Duodenal mucosa (tissue), 2 donors: Measurements from ENCODE around the gene OSBPL9.
"Not testable (repeated sequence)": the region's sequence is repeated elsewhere in the genome, so short reads cannot be mapped to it uniquely, and the experiment has no call there.

Experiments
- H3K27ac ChIP-seq: one replicate; pipeline ENCODE4 v1.7.0; 2013; ENCODE audit warnings: low read depth, low read length
- H3K27me3 ChIP-seq, 2 donors: one replicate each; pipeline ENCODE4 v1.7.0; 2013; ENCODE audit warnings: low read length in 2 of 2, control low read depth in 1 of 2; ENCODE audit not compliant: insufficient read depth in 2 of 2, control insufficient read depth in 1 of 2
- H3K36me3 ChIP-seq, 2 donors: one replicate each; pipeline ENCODE4 v1.7.0; 2013; ENCODE audit warnings: low read length in 2 of 2, control low read depth in 1 of 2; ENCODE audit not compliant: insufficient read depth in 2 of 2, control insufficient read depth in 1 of 2
- H3K4me1 ChIP-seq, 2 donors: one replicate each; pipeline ENCODE4 v1.7.0; 2013; ENCODE audit warnings: low read length in 2 of 2, control low read depth in 1 of 2; ENCODE audit not compliant: insufficient read depth in 2 of 2, control insufficient read depth in 1 of 2
- H3K4me3 ChIP-seq, 2 donors: one replicate each; pipeline ENCODE4 v1.7.0; 2013; ENCODE audit warnings: low read length in 2 of 2, low read depth in 1 of 2
- H3K9ac ChIP-seq, 2 donors: one replicate each; pipeline ENCODE4 v1.7.0; 2013; ENCODE audit warnings: low read length in 2 of 2, low read depth in 1 of 2
- H3K9me3 ChIP-seq, 2 donors: one replicate each; pipeline ENCODE4 v1.7.0; 2013; ENCODE audit warnings: low read length in 2 of 2, control low read depth in 1 of 2; ENCODE audit not compliant: control insufficient read depth in 1 of 2

Gene OSBPL9

DNA sequence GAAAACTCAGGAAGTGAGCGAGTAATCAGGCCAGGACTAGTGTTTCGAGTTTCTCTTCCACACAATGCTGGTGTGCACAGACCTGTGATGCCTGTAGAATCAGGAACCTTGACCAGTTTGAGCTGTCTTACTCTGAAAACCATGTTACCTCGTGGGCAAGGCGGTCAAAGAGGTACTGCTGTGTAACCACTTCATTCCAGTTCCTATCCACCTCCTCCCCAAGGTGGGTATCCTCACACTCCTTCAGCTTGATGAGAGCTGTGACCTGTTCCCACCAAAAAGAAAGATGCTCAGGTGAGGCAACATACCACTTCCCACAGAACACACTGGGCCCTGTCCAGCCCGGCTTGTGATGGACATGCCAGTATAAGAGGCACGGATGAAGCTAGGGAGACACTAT is 173.5 kb downstream of the OSBPL9 start:
- Histone ChIP-seq H3K27ac (no peak overlapping the region), H3K36me3 (peaks cover 50 to 95% of the 10 kb centered on the region in 2 donors)

DNA sequence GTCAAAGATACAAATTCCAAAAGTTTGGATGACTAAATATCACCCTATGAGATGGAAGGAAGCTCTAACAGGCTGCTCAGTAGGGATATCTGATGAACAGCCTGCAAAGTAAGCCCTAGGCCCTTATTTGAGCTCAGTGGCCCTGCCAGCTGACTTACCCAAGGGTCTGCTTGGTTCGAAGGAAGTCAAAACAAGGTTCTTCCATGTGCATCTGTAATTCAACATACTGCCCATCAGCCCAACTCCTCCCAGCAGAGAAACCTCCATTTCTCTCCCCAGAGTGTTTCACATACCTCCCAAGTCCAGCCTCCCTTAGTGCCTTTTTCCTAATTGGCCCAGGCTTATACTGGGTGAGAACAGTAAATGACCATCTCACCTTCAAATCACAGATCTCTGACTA is 175.0 kb downstream of the OSBPL9 start:
- no peaks in the 10 kb centered on the region for H3K9me3 ChIP-seq
- peaks cover 44 to 85% of the 10 kb centered on the region in 2 donors for H3K36me3 ChIP-seq
- H3K27me3 ChIP-seq, result no peaks in the 10 kb centered on the region
- no peak overlapping the region for H3K4me3 ChIP-seq
- H3K9ac ChIP-seq, result no peak overlapping the region
- H3K4me1 ChIP-seq, result no peaks in the 10 kb centered on the region
- no peak overlapping the region for H3K27ac ChIP-seq

More for the DNA sequence above, 173.5 kb downstream of the OSBPL9 start:
- no peaks in the 10 kb centered on the region for H3K4me1 ChIP-seq
- no peak overlapping the region for H3K4me3 ChIP-seq
- no peak overlapping the region for H3K9ac ChIP-seq
- H3K27me3 ChIP-seq, result no peaks in the 10 kb centered on the region
- H3K9me3 ChIP-seq, result no peaks in the 10 kb centered on the region

GRCh38 chr1:51792864-51793263 is 176.0 kb downstream of the OSBPL9 start:
- no peak overlapping the region for H3K27ac ChIP-seq
- no peaks in the 10 kb centered on the region for H3K9me3 ChIP-seq
- H3K4me1 ChIP-seq, result no peaks in the 10 kb centered on the region
- H3K4me3 ChIP-seq, result no peak overlapping the region
- no peaks in the 10 kb centered on the region for H3K27me3 ChIP-seq
- H3K36me3 ChIP-seq, result peaks cover 43 to 85% of the 10 kb centered on the region in 2 donors
- H3K9ac ChIP-seq, result no peak overlapping the region

DNA sequence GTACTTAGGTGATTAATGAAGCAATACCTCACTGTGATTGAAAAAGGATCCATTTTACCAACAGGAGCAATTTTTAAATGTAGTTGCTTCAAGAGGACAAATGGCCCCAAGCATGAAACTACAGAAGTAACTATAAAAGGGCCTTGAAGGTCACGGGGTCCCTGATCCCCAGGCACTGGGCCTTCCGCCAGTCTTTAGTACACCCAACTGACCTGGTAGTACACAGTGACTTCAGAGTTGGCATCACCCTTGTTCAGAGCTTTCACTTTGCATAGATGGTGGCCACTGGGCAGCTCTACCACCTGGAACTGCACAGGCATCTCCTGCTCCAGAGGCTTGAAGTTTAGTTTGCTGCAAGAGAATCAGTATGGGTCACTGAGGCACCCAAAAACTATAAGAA is 177.4 kb downstream of the OSBPL9 start:
- Histone ChIP-seq H3K27ac (no peak overlapping the region), H3K9me3 (no peaks in the 10 kb centered on the region), H3K9ac (no peak overlapping the region), H3K36me3 (peaks cover 38 to 78% of the 10 kb centered on the region in 2 donors), H3K27me3 (no peaks in the 10 kb centered on the region), H3K4me3 (no peak overlapping the region), H3K4me1 (no peaks in the 10 kb centered on the region)

GRCh38 chr1:51794868-51795267 is 178.0 kb downstream of the OSBPL9 start:
- Histone ChIP-seq H3K4me1 (no peaks in the 10 kb centered on the region), H3K9ac (no peak overlapping the region), H3K4me3 (no peak overlapping the region), H3K36me3 (peaks cover 32 to 78% of the 10 kb centered on the region in 2 donors), H3K9me3 (no peaks in the 10 kb centered on the region), H3K27me3 (no peaks in the 10 kb centered on the region), H3K27ac (no peak overlapping the region)

DNA sequence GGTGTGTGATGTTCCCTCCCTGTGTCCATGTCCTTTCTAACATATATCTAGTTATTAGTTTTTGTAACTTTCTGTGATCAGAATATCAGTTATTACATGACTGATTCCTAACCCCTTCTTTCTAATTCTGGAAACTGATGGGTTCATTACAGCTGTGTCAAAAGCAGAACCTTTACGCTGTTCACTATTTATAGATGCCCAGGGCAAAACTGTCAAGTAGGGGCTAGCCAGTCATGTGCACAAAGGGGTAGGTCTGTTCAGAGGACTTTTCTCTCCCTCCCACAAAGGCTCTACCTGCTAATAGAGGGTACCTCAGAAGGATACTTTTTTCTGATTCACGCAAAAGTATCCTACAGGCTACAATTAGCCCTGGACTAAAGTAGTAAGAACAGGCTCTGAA is 182.5 kb downstream of the OSBPL9 start:
- Histone ChIP-seq H3K9me3 (no peaks in the 10 kb centered on the region), H3K36me3 (peaks cover 12 to 64% of the 10 kb centered on the region in 2 donors), H3K4me3 (no peak overlapping the region), H3K27ac (no peak overlapping the region), H3K27me3 (no peaks in the 10 kb centered on the region), H3K4me1 (no peaks in the 10 kb centered on the region), H3K9ac (no peak overlapping the region)

GRCh38 chr1:51814513-51814912 is 197.6 kb downstream of the OSBPL9 start:
- no peaks in the 10 kb centered on the region for H3K27me3 ChIP-seq
- no peaks in the 10 kb centered on the region for H3K4me1 ChIP-seq
- H3K27ac ChIP-seq, result no peak overlapping the region
- peaks cover 18 to 56% of the 10 kb centered on the region in 2 donors for H3K36me3 ChIP-seq
- no peaks in the 10 kb centered on the region for H3K9me3 ChIP-seq
- H3K9ac ChIP-seq, result no peak overlapping the region
- no peak overlapping the region for H3K4me3 ChIP-seq

DNA sequence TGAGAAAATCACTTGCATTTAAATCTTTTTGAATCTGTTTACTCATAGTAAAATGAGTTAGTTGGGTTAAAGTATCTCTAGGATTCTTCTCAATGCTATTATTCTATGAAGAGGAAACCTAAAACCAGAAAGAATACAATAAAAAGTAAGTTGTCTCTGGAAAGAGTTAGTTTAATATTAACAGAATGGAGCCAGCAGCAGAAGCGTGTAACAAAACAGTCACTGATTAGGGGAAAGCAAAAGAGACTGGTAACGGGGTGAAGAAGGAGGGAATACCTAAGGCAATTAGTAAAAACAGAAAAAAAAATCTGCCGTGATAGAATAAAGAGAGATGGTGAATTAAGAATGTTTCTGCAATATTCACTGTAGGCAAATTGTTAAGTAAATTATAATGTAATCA is 201.6 kb downstream of the OSBPL9 start:
- H3K27me3 ChIP-seq, result no peaks in the 10 kb centered on the region
- H3K36me3 ChIP-seq, result peaks cover 16 to 47% of the 10 kb centered on the region in 2 donors
- H3K9ac ChIP-seq, result no peak overlapping the region
- no peak overlapping the region for H3K4me3 ChIP-seq
- H3K9me3 ChIP-seq, result no peaks in the 10 kb centered on the region
- H3K4me1 ChIP-seq, result no peaks in the 10 kb centered on the region
- H3K27ac ChIP-seq, result no peak overlapping the region

DNA sequence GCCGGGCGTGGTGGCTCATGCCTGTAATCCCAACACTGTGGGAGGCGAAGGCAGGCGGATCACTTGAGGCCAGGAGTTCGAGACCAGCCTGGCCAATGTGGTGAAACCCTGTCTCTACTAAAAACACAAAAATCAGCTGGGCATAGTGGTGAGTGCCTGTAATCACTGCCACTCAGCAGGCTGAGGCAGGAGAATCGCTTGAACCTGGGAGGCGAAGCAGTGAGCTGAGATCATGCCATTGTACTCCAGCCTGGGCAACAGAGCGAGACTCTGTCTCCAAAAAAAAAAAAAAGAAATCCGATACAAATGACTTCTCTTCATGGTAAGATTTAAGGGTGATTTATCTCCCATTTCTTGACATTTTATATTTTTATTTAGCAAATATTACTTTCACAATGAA is 202.1 kb downstream of the OSBPL9 start:
- H3K4me3 ChIP-seq, H3K9ac ChIP-seq, H3K9me3 ChIP-seq, H3K27ac ChIP-seq, H3K4me1 ChIP-seq, H3K27me3 ChIP-seq: not testable (repeated sequence)
- H3K36me3 ChIP-seq, result peaks cover 14 to 44% of the 10 kb centered on the region in 2 donors

DNA sequence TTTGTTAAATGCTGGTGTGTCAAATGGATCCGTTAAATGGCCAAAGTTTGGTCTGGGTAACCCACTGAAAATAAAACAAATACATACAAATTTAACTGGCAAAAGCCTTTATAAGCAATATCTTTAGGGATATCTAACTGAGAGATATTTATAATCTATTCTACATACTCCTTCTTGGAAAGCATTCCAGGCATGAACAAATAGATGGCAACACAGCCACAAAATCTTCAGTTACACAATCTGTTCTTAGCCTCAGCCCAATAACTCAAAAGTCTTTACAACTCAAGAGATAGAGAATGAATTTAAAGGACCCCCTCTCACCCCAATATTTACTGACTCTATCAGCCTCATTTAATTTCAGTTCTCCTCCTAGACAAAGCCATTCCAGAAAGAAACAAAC is 202.9 kb downstream of the OSBPL9 start:
- Histone ChIP-seq H3K9ac (no peak overlapping the region), H3K27ac (no peak overlapping the region), H3K27me3 (no peaks in the 10 kb centered on the region), H3K4me1 (no peaks in the 10 kb centered on the region), H3K36me3 (peaks cover 12 to 41% of the 10 kb centered on the region in 2 donors), H3K4me3 (no peak overlapping the region), H3K9me3 (no peaks in the 10 kb centered on the region)

DNA sequence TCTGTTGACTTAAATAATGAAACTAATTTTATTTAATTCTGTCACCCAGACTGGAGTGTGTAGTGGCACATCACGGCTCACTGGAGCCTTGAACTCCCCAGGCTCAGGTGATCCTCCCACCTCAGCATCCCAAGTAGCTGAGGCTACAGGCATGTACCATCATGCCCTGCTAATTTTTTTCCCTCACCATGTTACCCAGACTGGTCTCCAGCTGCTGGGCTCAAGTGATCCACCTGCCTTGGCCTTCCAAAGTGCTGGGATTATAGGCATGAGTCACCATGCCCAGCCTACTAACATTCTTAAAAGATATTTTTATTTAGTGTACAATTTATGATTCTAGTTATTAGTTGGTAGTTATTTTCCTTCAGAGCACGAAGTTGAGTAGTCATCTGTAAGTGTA is 212.2 kb downstream of the OSBPL9 start:
- H3K4me3 ChIP-seq, result no peak overlapping the region
- H3K27ac ChIP-seq, result no peak overlapping the region
- no peak overlapping the region for H3K9ac ChIP-seq
- no peaks in the 10 kb centered on the region for H3K27me3 ChIP-seq
- H3K36me3 ChIP-seq, result peaks cover 20 to 47% of the 10 kb centered on the region in 2 donors
- no peaks in the 10 kb centered on the region for H3K4me1 ChIP-seq
- no peaks in the 10 kb centered on the region for H3K9me3 ChIP-seq
